ENCODE data around the gene SIX5. TPM values are rescaled to one million over a fixed set of nuclear protein-coding genes. Genes with fewer than 3 reads are reported as not detected.

SIX5 gene
- total and polyA plus RNA-seq, 7 donors, result 7.0 to 14.5 (median 9.2) TPM

- WGBS, 3 donors, result 54 to 64% (median 60%) methylated on average over 6 of the region's 6 CpGs
- Histone ChIP-seq H3K4me1 (peaks cover 22% of the 10 kb centered on the region), H3K4me3 (no peak overlapping the region), H3K36me3 (ENCODE audit: insufficient read depth in 1 of 2, low read depth in 1 of 2) (peaks cover 0 to 21% of the 10 kb centered on the region in 2 donors), H3K27ac (no peak overlapping the region), H3K9me3 (no peaks in the 10 kb centered on the region), H3K27me3 (ENCODE audit: insufficient read depth in 3 of 3, low read length in 2 of 3) (no peaks in the 10 kb centered on the region)
- no peak for DNase-seq
- TF ChIP-seq CTCF (IDR thresholded peaks at IDR 0.05), result no peak
- ATAC-seq, result no peak
- intact Hi-C loops (cut with DNase I), result no loop called here
These were observed 24.8 kb upstream of the SIX5 start for GRCh38 chr19:45793876-45794275.

GRCh38 chr19:45793178-45793564 lies 24.1 kb upstream of the SIX5 start:
- Histone ChIP-seq H3K9me3 (no peaks in the 10 kb centered on the region), H3K27ac (no peak overlapping the region), H3K4me1 (peaks cover 27% of the 10 kb centered on the region), H3K36me3 (ENCODE audit: insufficient read depth in 1 of 2, low read depth in 1 of 2) (peaks cover 0 to 28% of the 10 kb centered on the region in 2 donors), H3K27me3 (ENCODE audit: insufficient read depth in 3 of 3, low read length in 2 of 3) (no peaks in the 10 kb centered on the region), H3K4me3 (peak overlapping the region; percentile 77)
- no peak for TF ChIP-seq CTCF (IDR thresholded peaks at IDR 0.05)
- WGBS, 3 donors, result 35 to 42% (median 41%) methylated on average over 3 of the region's 3 CpGs
- DNase-seq (no peak), ATAC-seq (no peak)
- intact Hi-C loops (cut with DNase I), result no loop called here

- WGBS, 3 donors, result 0 to 1% (median 1%) methylated on average over 39 to 86 of the region's 86 CpGs
- H3K4me3 ChIP-seq, result peak within 1 kb of the TSS; percentile 77
- intact Hi-C loops (cut with DNase I), result no loop called here
- peaks cover 0 to 32% of the 10 kb centered on the region in 2 donors for H3K36me3 ChIP-seq (ENCODE audit: insufficient read depth in 1 of 2, low read depth in 1 of 2)
- no peaks in the 10 kb centered on the region for H3K27me3 ChIP-seq (ENCODE audit: insufficient read depth in 3 of 3, low read length in 2 of 3)
- no peak for TF ChIP-seq CTCF (IDR thresholded peaks at IDR 0.05)
- peak within 1 kb of the TSS; percentile 88 for H3K27ac ChIP-seq
- H3K9me3 ChIP-seq, result no peaks in the 10 kb centered on the region
- ATAC-seq (peak; percentile 89 to 96 (median 93)), DNase-seq (peak; percentile 100)
- peaks cover 32% of the 10 kb centered on the region for H3K4me1 ChIP-seq
These were observed 23.6 kb upstream of the SIX5 start, which contains the start of gene DMWD for GRCh38 chr19:45792470-45793177. Gene DMWD, minus strand, starts transcription at chr19:45792845. Its CDS starts 89 bp downstream, at chr19:45792756.

GRCh38 chr19:45791744-45792469 lies 22.9 kb upstream of the SIX5 start:
- no peaks in the 10 kb centered on the region for H3K27me3 ChIP-seq (ENCODE audit: insufficient read depth in 3 of 3, low read length in 2 of 3)
- TF ChIP-seq CTCF (IDR thresholded peaks at IDR 0.05), result no peak
- H3K27ac ChIP-seq, result peak overlapping the region; percentile 88
- H3K4me3 ChIP-seq, result peak overlapping the region; percentile 77
- H3K9me3 ChIP-seq, result no peaks in the 10 kb centered on the region
- intact Hi-C loops (cut with DNase I), result no loop called here
- peaks cover 34% of the 10 kb centered on the region for H3K4me1 ChIP-seq
- WGBS, 3 donors, result 8 to 10% (median 10%) methylated on average over 30 to 31 of the region's 31 CpGs
- H3K36me3 ChIP-seq (ENCODE audit: insufficient read depth in 1 of 2, low read depth in 1 of 2), result peaks cover 0 to 37% of the 10 kb centered on the region in 2 donors
- DNase-seq (no peak), ATAC-seq (no peak)
